ENCODE results near the gene CARTPT.

DNA sequence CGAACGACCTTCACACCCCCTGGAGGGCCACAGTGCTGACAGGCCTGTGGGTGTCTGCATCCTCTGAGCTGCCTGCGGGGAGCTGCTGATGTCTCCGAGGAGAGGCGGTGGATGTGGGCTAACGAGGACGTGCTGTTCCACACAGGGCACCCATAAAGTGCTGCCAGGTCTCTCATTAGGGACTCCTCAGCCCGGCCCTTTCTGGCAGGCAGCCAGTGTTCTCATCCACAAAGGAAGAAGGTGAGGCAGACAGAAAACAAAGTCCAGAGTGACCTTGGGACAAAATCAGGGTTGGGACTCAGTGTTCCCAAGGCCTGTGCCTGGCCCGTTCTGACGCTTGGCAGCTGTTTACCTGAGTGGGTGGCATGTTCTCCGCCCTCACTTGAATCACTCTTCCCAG lies 29.3 kb downstream of the CARTPT start:
- TF ChIP-seq, protein P1, sequence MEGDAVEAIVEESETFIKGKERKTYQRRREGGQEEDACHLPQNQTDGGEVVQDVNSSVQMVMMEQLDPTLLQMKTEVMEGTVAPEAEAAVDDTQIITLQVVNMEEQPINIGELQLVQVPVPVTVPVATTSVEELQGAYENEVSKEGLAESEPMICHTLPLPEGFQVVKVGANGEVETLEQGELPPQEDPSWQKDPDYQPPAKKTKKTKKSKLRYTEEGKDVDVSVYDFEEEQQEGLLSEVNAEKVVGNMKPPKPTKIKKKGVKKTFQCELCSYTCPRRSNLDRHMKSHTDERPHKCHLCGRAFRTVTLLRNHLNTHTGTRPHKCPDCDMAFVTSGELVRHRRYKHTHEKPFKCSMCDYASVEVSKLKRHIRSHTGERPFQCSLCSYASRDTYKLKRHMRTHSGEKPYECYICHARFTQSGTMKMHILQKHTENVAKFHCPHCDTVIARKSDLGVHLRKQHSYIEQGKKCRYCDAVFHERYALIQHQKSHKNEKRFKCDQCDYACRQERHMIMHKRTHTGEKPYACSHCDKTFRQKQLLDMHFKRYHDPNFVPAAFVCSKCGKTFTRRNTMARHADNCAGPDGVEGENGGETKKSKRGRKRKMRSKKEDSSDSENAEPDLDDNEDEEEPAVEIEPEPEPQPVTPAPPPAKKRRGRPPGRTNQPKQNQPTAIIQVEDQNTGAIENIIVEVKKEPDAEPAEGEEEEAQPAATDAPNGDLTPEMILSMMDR (IDR thresholded peaks at IDR 0.05 in 4 of 5, conservative IDR thresholded peaks at IDR 0.05 in 1 of 5): no peak
- TF ChIP-seq POLR2A (IDR thresholded peaks at IDR 0.05): no peak
